ENCODE results near the gene DCAKD. TPM values are rescaled to one million over a fixed set of nuclear protein-coding genes. Genes with fewer than 3 reads are reported as not detected.

DCAKD gene
- total and polyA plus RNA-seq, 2 donors (not counting 3 experiments of a cell fraction or from before 2014, with no cell fraction given), result 30.8 to 36.5 TPM

DNA sequence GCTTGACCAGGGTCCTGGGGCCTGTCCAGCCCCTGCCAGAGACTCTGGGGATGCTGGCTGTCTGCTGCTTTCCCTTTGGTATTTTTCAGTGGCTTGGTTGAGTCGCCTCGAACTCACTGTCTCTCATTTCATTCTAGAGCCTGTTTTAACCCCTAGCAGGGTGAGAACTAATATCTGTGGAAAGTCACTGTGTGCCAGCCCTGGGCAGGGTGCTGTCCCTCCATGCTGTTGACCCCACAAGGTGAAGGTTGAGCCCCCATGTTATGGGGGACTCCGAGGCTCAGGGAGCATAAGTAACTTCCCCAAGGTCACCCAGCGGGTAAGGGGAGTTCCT is 33.0 kb downstream of the DCAKD start:
- BruUV-seq (replicated peaks), result no TSS peak
- Histone ChIP-seq H3K4me2 (ENCODE audit: insufficient read depth, low read length) (peak overlapping the region; percentile 72), H3K27me3 (ENCODE audit: control insufficient read depth in 2 of 2, insufficient read depth in 2 of 2, low read length in 2 of 2) (no peaks in the 10 kb centered on the region), H3K79me2 (ENCODE audit: control insufficient read depth, insufficient read depth, low read length) (no peaks in the 10 kb centered on the region), H3K9ac (replicated peaks; ENCODE audit: extremely low read depth, insufficient read depth, low read length) (peak overlapping the region; percentile 32), H4K20me1 (replicated peaks; ENCODE audit: control insufficient read depth, extremely low read depth, insufficient read depth, low read length) (no peaks in the 10 kb centered on the region), H3K4me3 (replicated peaks in 1 of 3; ENCODE audit: insufficient read depth in 1 of 3, low read depth in 1 of 3, low read length in 3 of 3) (peak overlapping the region in 2 of 3 experiments; percentile 16 to 39), H3K9me1 (replicated peaks; ENCODE audit: control insufficient read depth, extremely low read depth, insufficient read depth, low read length) (no peaks in the 10 kb centered on the region), H2AFZ (ENCODE audit: low read depth, low read length) (peak overlapping the region; percentile 87), H3K4me1 (ENCODE audit: control insufficient read depth, extremely low read depth, insufficient read depth, low read length) (peaks cover 17% of the 10 kb centered on the region), H3K36me3 (ENCODE audit: control insufficient read depth in 2 of 2, extremely low read depth in 1 of 2, insufficient read depth in 2 of 2, low read length in 2 of 2) (no peaks in the 10 kb centered on the region), H3K9me3 (replicated peaks; ENCODE audit: control insufficient read depth, insufficient read depth, low read length) (no peaks in the 10 kb centered on the region), H3K27ac (ENCODE audit: insufficient read depth, low read depth, low read length) (no peak overlapping the region)
- no peak for DNase-seq (ENCODE audit: low read depth, low spot score)
- TF ChIP-seq EZH2 (IDR thresholded peaks at IDR 0.05; ENCODE audit: borderline replicate concordance, low read depth, low read length, severe bottlenecking) (no peak), GATA2 (IDR thresholded peaks at IDR 0.05; ENCODE audit: insufficient read depth, insufficient read length, low read depth, low read length) (no peak), FOS (IDR thresholded peaks at IDR 0.05; ENCODE audit: borderline replicate concordance, insufficient read depth, low read length) (no peak), JUN (IDR thresholded peaks at IDR 0.05; ENCODE audit: borderline replicate concordance, insufficient read depth, insufficient read length, low read depth) (no peak), MYC (IDR thresholded peaks at IDR 0.05; ENCODE audit: low read depth, low read length) (no peak), POLR2A (IDR thresholded peaks at IDR 0.05; ENCODE audit: low read depth, low read length) (no peak), POLR2AphosphoS5 (IDR thresholded peaks at IDR 0.05; ENCODE audit: insufficient read depth, low read depth, low read length) (no peak)
- TF ChIP-seq, protein P1, sequence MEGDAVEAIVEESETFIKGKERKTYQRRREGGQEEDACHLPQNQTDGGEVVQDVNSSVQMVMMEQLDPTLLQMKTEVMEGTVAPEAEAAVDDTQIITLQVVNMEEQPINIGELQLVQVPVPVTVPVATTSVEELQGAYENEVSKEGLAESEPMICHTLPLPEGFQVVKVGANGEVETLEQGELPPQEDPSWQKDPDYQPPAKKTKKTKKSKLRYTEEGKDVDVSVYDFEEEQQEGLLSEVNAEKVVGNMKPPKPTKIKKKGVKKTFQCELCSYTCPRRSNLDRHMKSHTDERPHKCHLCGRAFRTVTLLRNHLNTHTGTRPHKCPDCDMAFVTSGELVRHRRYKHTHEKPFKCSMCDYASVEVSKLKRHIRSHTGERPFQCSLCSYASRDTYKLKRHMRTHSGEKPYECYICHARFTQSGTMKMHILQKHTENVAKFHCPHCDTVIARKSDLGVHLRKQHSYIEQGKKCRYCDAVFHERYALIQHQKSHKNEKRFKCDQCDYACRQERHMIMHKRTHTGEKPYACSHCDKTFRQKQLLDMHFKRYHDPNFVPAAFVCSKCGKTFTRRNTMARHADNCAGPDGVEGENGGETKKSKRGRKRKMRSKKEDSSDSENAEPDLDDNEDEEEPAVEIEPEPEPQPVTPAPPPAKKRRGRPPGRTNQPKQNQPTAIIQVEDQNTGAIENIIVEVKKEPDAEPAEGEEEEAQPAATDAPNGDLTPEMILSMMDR (IDR thresholded peaks at IDR 0.05; ENCODE audit: extremely low read depth in 1 of 2, insufficient read depth in 1 of 2, low read depth in 1 of 2, low read length in 2 of 2), result no peak
- TF ChIP-seq, protein P2, sequence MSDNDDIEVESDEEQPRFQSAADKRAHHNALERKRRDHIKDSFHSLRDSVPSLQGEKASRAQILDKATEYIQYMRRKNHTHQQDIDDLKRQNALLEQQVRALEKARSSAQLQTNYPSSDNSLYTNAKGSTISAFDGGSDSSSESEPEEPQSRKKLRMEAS (IDR thresholded peaks at IDR 0.05; ENCODE audit: insufficient read depth, insufficient read length), result no peak
- FAIRE-seq, result no peak
- dilution Hi-C loops (cut with MboI; ENCODE audit: extremely low pct_ligation_motif_present, low sequenced_read_pairs), result no loop called here
- ChIA-PET POLR2A (no interaction called here), CTCF (interaction anchor here (0.8 to 13.8 kb wide), 7 partner anchors 17 to 137 kb away, joined by 3 to 331 read pairs (median 9); partner anchors contain the start of gene GFAP)
- intact Hi-C loops (cut with micrococcal nuclease), result loop anchor here (2.0 to 5.0 kb wide), 2 partner anchors 51 to 72 kb away; partner anchors contain the start of genes C1QL1 and KIF18B
